ENCODE data around the gene MRPL50. TPM values are rescaled to one million over a fixed set of nuclear protein-coding genes. Genes with fewer than 3 reads are reported as not detected.

Gene MRPL50
- polyA plus RNA-seq, 1 experiment = 3.9 TPM

GRCh38 chr9:101341958-101342357 lies 56.5 kb downstream of the MRPL50 start:
- H3K36me3 ChIP-seq (ENCODE audit: control insufficient read depth, insufficient read depth, low read length) = no peaks in the 10 kb centered on the region
- no peak overlapping the region for H3K4me3 ChIP-seq (ENCODE audit: low read depth, low read length)
- TF ChIP-seq, protein P1, sequence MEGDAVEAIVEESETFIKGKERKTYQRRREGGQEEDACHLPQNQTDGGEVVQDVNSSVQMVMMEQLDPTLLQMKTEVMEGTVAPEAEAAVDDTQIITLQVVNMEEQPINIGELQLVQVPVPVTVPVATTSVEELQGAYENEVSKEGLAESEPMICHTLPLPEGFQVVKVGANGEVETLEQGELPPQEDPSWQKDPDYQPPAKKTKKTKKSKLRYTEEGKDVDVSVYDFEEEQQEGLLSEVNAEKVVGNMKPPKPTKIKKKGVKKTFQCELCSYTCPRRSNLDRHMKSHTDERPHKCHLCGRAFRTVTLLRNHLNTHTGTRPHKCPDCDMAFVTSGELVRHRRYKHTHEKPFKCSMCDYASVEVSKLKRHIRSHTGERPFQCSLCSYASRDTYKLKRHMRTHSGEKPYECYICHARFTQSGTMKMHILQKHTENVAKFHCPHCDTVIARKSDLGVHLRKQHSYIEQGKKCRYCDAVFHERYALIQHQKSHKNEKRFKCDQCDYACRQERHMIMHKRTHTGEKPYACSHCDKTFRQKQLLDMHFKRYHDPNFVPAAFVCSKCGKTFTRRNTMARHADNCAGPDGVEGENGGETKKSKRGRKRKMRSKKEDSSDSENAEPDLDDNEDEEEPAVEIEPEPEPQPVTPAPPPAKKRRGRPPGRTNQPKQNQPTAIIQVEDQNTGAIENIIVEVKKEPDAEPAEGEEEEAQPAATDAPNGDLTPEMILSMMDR (IDR thresholded peaks at IDR 0.05; ENCODE audit: insufficient read depth, low read depth, low read length) = no peak
- no peaks in the 10 kb centered on the region for H3K27me3 ChIP-seq (ENCODE audit: control insufficient read depth, insufficient read depth, low read length)
- no peak for DNase-seq (ENCODE audit: low read depth)
- CTCF ChIA-PET = no interaction called here
- POLR2A ChIA-PET = no interaction called here

Other genes with a start within 250 kb of the MRPL50 start
- 0.04 TPM in 1 of 2 replicates, not detected in the other for gene BAAT, start 13.6 kb downstream of the MRPL50 start, polyA plus RNA-seq (2011; rRNA removed)
- gene ZNF189, start 233 bp upstream of the MRPL50 start, polyA plus RNA-seq (2011; rRNA removed) = 3.1 and 7.5 TPM in 2 replicates
- not detected in 2 replicates for gene ALDOB, start 37.2 kb upstream of the MRPL50 start, polyA plus RNA-seq (2011; rRNA removed)
- gene RNF20, start 135.2 kb upstream of the MRPL50 start, polyA plus RNA-seq (2011; rRNA removed) = 18.0 and 30.4 TPM in 2 replicates
- gene PPP3R2, start 196.4 kb upstream of the MRPL50 start, polyA plus RNA-seq (2011; rRNA removed) = not detected in 2 replicates

Data from BJ (cell line).